Cardiac fibroblast (primary cell): ENCODE data around the gene SAPCD1.

Experiments used
- DNase-seq, 2 donors: peaks; one replicate each; pipeline versions ENCODE4 v3.0.0 to v3.0.0-alpha.2; 2010; ENCODE audit warnings: low read depth in 2 of 2
- H3K4me3 ChIP-seq, 2 donors: replicated peaks in 1 of 2; 1 replicate in 1 of 2; 2 replicates in 1 of 2; pipeline ENCODE4 v1.5.1; 2011; ENCODE audit warnings: low read depth in 2 of 2, low read length in 2 of 2, mild to moderate bottlenecking in 2 of 2, moderate library complexity in 1 of 2
- CTCF ChIP-seq: IDR thresholded peaks from one replicate; pipeline ENCODE4 v1.5.1; 2011; ENCODE audit warnings: low read depth, mild to moderate bottlenecking, low read length, inconsistent platforms

SAPCD1 gene

GRCh38 chr6:31725502-31726350 lies 36.7 kb upstream of the SAPCD1 start:
- peak; percentile 63 to 74 for DNase-seq

GRCh38 chr6:31727034-31727716 lies 35.3 kb upstream of the SAPCD1 start:
- no peak for TF ChIP-seq CTCF
- H3K4me3 ChIP-seq, result no peak overlapping the region
- DNase-seq, result no peak

More at GRCh38 chr6:31725502-31726350, 36.7 kb upstream of the SAPCD1 start:
- TF ChIP-seq CTCF, result no peak
- H3K4me3 ChIP-seq, result no peak overlapping the region

- TF ChIP-seq CTCF, result no peak
- no peak for DNase-seq
- H3K4me3 ChIP-seq, result peak overlapping the region; percentile 65 to 97
Observed at GRCh38 chr6:31727717-31728671, 34.5 kb upstream of the SAPCD1 start.

- TF ChIP-seq CTCF, result peak; percentile 49
- no peak for DNase-seq
- H3K4me3 ChIP-seq, result peak within 1 kb of the TSS; percentile 65 to 97
Observed at GRCh38 chr6:31728767-31729514, 33.5 kb upstream of the SAPCD1 start, which contains the start of gene DDAH2. DDAH2 (minus strand) TSS chr6:31729299; CDS start chr6:31729161, 138 bp downstream.

- DNase-seq, result peak; percentile 92 to 94
- TF ChIP-seq CTCF, result no peak
- peak overlapping the region; percentile 65 to 97 for H3K4me3 ChIP-seq
Observed at GRCh38 chr6:31729515-31729978, 32.9 kb upstream of the SAPCD1 start.
